GM21423 (cell line): ENCODE data around the gene GTPBP6.
"Not testable (repeated sequence)": the region's sequence is repeated elsewhere in the genome, so short reads cannot be mapped to it uniquely, and the experiment has no call there.

Experiments used
- ATAC-seq: cut with Tn5 transposase; IDR thresholded peaks from one replicate; pipeline ENCODE4 v1.9.1; 2021; ENCODE audit warnings: mild to moderate bottlenecking, moderate library complexity; ENCODE audit not compliant: unreplicated experiment

Gene GTPBP6

DNA sequence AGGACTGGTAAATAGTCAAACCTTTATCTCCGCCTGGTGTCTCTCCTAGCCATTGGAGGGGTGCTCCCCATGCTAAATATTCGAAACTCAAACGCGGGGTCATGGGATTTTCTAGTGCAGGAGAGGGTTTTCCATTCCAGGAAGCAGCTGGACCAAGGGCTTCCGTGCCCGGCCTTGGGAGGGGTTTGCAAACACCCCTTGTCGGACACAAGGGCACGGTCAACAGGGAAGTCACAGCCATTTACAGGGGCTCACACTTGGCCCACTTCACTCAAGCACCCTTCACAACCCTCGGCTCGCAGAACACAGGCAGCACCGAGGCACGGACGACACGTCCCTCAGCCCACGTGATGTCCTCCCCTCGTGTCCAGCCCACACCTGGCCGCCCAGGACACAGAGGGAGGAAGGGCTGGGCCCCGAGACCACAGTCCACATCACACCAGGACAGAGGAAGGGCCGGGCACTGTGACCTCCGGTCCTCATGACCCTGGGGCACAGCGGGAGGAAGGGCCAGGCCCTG is 47.7 kb downstream of the GTPBP6 start:
- ATAC-seq: no peak

DNA sequence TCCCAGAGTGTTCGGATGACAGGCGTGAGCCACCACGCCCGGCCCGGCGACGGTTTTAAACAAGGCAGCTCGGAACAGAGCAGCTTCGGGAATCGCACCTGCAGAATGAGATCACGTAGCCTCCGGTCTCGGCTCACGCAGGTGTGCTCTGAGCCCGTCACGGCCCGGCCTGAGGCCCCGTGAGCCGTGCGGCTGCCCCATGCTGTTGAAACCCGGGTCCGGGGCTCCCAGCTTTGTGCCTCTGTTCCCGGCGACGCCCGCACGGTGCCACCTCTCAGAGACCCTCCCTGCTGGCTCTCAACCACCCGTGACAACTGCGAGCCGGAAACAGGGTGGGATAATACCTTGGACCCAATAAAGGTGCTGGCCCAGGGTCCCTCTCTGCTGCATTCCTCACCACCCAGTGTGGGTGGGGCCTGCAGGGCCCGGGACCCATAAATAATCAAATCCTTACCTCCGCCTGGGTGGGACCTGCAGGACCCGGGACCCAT is 50.8 kb downstream of the GTPBP6 start:
- no peak for ATAC-seq

DNA sequence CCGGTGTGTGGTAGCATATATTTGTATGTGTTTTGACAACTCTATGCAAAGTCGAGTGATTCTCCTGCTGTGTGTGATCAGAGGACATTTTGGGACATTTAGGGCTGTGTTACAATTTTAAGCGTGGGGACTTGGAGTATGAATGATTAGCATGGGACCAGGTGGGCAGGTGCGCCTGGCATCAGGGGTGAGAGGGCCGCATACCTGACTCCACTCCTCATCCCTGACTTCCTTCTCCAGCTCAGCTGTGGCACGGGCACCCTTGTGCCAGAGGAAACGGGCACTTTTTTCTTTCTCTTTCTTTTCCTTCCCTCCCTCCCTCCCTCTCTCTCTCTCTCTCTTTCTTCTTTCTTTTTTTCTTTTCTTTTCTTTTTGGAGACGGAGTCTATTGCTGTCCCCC is 53.1 kb downstream of the GTPBP6 start:
- no peak for ATAC-seq

DNA sequence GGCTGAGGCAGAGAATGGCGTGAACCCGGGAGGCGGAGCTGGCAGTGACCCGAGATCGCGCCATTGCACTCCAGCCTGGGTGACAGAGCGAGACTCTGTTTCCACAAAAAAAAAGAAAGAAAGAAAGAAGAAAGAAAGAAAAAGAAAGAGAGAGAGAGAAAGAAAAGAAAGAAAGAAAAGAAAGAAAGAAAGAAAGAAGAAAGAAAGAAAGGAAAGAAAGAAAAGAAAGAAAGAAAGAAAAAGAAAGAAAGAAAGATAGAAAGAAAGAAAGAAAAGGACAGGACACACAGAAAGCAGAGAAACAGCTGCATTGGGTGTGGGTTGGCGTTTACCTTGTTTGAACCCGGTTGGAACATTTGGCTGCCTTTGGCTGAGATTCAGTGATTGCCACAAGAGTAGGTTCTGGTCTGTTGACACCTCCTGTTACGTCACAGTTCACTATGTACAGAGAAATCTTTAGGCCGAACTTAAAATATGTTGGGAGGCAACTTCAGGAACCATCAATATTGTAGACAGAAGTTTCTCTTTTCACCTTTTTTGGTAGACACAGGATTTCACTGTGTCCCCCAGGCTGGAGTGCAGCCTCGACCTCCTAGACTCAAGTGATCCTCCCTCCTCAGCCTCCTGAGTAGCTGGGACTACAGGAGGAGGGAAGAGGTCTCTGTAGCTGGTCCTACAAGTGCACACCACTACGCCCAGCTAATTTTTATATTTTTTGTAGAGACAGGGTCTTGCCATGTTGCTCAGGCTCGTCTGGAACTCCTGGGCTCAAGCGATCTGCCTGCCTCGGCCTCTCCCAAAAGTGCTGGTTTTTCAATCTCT is 53.8 kb downstream of the GTPBP6 start:
- ATAC-seq: no peak

DNA sequence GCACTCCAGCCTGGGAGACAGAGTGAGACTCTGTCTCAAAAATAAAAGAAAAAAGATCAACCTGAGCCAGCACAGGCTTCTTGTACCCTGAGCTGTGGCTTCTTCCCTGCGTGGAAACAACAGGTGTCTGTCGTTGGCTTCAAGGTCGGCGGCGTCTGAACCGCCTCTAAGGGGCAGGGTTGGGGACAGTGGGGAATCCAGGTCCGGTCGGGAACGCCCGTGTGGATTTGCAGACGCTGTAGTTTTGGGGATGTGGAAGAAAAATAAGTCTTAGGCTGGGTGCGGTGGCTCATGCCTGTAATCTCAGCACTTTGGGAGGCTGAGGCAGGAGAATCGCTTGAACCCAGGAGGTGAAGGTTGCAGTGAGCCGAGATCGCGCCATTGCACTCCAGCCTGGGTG is 54.6 kb downstream of the GTPBP6 start:
- not testable (repeated sequence) for ATAC-seq

DNA sequence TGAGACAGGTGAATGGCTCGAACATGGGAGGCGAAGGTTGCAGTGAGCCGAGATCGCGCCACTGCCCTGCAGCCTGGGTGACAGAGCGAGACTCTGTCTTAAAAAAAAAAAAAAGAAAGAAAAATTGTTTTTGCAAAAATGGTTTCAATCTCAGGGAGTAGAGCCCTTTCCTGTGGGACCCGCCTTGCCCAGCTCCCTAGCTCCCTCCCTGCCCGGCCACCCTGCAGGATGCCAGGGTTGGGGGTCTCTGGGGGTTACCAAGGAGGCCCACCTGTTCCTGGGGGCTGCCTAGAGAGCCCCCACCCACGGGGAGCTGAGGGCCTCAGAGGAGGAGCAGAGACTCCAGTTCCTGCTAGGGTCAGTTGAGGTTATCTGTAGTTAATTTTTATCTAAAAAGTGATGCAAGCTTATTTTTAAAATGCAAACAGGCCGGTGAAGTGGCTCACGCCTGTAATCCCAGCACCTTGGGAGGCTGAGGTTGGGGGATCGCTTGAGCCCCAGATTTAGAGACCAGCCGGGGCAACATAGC is 56.2 kb downstream of the GTPBP6 start:
- peak; percentile 81 for ATAC-seq

DNA sequence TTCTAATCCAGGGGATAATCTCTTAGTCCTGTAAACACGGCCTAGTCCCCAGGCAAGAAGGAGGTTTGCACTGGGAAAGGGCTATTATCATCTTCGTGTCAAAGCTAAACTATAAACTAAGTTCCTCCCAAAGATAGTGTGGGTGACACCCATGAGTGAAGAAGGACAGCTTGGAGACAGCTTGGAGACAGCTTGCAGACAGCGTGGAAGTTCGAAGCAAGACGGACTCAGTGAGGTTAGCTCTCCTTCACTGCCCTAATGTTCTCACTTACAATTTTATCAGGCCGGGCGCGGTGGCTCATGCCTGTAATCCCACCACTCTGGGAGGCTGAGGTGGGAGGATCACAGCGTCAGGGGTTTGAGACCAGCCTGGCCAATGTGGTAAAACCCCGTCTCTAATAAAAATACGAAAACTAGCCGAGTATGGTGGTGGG is 56.7 kb downstream of the GTPBP6 start:
- ATAC-seq: no peak

DNA sequence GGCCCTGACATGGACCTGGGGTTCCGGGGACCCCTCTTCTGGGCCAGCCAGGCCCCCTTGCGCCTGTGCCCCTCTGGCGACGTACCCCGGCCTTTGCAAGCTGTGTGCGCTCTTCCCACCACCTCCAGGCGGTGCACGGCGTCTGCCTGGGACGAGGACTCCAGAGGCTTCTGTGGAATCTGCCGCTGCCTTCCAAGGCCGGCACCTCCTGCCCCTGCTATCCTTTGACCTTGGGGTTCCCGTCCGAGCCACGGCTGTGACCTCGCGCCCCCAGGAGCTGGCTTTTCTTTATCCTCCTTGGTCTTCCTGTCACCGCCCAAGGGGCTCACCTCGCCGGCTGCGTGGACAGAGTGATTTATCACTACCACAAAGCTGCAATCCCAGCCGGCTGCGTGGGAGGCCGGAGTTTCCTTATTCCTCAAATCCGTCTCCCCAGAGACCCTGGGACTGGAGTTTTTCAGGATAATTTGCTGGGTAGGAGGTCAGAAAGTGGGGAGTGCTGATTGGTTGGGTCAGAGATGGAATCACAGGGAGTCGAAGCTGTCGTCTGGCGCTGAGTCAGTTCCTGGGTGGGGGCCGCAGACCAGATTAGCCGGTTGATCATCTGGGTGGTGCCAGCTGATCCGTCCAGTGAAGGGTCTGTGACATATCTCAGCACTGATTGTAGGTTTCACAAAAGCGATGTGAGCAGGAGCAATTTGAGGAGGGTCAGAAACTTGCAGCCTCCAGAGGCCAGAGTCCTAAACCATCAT is 57.3 kb downstream of the GTPBP6 start:
- no peak for ATAC-seq

DNA sequence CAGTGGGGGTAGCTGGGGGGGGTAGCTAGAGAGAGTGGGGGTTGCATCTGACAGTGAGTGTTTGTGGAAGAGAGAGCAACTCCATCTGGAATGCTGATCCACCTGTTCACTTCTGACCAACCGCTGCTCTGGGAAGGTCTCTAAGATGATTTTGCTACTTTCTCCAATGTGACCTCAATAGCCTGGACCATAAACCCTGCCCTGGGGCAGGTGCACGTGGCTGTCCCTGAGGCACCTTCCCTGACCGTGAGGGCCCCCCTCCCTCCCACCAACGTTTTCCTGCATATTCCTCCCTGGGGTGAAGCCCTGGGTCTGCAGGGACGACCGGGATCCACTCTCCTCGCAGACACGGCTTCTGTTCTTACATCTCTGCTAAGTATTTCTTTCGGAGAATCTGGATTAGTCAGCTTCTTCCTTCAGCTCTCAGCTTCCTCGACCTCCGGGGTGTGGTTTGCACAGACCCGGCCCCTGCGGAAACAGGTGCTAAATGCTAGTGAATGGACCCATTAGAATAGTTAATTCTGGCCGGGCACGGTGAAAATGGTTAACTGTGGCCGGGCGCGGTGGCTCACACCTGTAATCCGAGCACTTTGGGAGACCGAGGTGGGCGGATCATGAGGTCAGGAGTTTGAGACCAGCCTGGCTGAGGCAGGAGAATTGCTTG is 58.8 kb downstream of the GTPBP6 start:
- no peak for ATAC-seq

DNA sequence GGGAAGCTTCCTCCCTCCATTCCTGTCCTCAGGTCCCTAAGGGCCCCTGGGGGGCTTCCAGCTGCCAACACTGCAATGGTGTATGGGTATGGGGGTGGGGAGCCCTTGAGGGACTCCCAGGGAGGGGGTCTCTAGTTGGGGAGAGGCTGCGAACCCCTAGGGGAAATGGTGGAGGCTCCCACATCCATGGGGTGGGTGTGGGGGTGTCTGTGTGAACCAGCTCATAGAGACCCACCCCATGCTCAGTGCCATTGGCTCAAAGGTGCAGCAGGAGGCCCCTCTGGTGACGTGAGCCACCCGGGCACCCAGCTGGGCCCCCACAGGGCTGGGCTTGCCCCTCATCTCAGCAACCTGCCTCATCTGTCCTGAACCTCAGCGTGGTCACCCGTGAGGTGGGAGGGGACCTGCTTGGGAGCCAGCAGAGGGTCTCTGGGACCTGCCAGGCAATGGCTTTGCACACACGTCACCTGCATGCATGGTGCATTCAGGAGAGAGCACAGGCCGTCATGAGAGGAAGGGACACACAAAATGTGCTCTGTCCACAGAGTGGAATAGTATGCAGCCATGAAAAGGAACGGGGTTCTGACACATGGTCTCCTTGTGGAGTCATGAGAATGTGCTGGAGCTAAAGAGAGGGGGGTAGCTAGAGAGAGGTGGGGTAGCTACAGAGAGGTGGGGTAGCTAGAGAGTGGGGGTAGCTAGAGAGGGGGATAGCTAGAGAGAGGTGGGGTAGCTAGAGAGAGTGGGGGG is 60.1 kb downstream of the GTPBP6 start:
- ATAC-seq: no peak

DNA sequence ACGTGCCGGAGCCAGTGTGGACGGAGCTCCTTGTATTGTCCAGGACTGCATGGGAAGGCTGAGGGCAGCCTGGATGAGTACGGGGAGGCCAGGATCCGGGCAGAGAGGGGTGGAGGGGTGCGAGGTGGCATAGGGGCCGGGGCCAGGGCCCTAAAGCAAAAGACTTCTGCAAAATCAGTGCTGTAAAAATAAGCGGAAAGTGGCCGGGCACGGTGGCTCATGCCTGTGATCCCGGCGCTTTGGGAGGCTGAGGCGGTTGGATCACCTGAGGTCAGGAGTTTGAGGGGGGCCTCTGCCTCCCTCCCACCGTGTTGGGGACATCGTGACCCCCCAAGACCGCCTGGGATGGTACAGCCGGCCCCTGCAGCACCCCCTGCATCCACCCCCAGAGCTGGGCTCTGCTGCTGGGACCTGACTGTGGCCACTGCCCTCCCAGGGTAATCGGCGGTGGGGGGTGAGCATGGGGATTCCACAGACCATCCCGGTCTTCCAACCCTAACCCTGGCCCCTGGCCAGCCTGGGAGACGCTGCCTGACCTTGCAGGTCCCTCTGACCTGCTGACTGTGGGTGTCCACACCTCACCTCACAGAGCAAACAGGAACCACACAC is 60.8 kb downstream of the GTPBP6 start:
- ATAC-seq: no peak

DNA sequence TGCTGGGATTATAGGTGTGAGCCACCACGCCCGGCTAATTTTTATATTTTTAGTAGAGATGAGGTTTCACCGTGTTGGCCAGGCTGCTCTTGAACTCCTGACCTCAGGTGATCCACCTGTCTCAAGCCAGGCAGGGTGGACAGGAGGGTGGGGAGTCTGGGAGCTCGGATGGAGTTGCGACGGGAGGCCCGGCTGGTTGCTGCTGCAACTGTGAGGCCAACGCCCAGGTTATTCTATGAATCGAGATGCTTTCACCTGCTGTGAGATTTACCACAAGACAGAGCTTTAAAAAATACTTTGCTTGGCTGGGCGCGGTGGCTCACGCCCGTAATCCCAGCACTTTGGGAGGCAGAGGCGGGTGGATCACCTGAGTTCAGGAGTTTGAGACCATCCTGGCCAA is 61.5 kb downstream of the GTPBP6 start:
- ATAC-seq: not testable (repeated sequence)

DNA sequence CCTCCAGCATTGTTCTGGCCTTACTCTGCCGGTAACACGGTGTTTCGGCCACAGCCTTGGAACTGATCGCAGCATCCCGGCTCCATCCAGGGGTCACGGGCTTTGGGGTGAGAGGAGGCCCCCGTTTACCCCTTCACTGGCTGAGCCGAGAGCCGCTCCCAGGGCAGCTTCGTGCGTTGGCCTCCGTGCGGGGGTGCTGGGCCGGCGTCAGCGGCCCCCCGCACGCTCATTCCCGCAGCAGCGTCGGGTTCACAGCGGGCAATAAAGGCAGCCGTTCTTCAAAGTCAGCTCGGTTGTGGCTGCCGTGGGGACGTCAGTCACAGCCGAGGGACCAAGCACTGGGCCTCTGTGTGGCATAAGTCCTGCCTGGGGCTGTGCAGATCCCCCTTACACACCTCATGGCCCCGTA is 62.7 kb downstream of the GTPBP6 start:
- no peak for ATAC-seq
